ENCODE data around the gene SF3B4. TPM values are rescaled to one million over a fixed set of nuclear protein-coding genes. Genes with fewer than 3 reads are reported as not detected.
"Not testable (repeated sequence)": the region's sequence is repeated elsewhere in the genome, so short reads cannot be mapped to it uniquely, and the experiment has no call there.

The SF3B4 gene
- total and polyA plus RNA-seq, 4 donors, result 6.3 to 16.6 (median 12.5) TPM

DNA sequence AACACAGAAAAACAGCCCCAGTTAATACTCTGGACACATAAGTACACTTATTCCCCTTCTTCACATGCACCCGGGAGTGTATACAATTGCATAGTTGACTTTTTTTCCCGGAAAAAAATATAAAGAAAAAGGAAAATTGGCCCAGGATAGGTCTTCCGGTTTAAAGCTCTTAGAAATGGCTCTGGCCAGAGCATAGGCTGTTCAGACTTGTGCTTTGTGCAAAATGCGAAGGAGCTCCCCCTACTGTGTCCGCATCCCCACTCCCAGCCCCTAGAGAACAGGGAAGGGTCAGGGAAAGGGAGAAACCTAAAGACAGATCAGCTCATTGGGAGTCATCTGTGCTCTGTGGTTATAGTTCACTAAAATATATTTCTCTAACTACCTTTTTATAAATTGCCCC, 14.6 kb upstream of the SF3B4 start:
- Histone ChIP-seq H3K27ac (ENCODE audit: low read depth in 1 of 2, low read length in 2 of 2) (no peak overlapping the region), H3K9ac (ENCODE audit: low read depth in 1 of 2, low read length in 2 of 2) (no peak overlapping the region)
- DNase-seq (ENCODE audit: low spot score), result no peak

DNA sequence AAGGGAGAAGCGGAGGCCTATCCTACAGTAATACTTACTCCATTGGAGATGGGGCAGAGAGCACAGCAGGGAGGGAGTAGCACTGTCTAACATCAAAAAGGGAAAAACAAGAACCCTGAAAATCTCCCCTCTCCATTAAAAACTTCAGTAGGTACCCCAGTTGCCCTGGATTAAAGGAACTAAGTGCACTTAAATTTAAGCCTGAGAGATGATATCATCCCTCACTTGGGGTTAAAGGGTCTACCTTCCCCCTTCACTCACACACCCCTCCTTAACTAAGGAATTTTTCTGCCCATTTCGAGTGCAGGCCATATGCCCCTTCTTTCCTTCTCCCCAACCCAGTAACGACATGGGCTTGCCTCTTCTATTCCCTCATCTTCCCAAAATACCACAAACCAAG, 12.8 kb upstream of the SF3B4 start:
- peaks cover 9 to 28% (median 12%) of the 10 kb centered on the region in 4 donors for H3K4me1 ChIP-seq (ENCODE audit: control insufficient read depth in 4 of 4, insufficient read depth in 4 of 4, low read length in 3 of 4)
- 94% methylated on average over 3 of the region's 3 CpGs for WGBS
- TF ChIP-seq FOXA1 (IDR thresholded peaks at IDR 0.05), result no peak
- TF ChIP-seq, protein P1, sequence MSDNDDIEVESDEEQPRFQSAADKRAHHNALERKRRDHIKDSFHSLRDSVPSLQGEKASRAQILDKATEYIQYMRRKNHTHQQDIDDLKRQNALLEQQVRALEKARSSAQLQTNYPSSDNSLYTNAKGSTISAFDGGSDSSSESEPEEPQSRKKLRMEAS (IDR thresholded peaks at IDR 0.05), result no peak
- TF ChIP-seq, protein P2, sequence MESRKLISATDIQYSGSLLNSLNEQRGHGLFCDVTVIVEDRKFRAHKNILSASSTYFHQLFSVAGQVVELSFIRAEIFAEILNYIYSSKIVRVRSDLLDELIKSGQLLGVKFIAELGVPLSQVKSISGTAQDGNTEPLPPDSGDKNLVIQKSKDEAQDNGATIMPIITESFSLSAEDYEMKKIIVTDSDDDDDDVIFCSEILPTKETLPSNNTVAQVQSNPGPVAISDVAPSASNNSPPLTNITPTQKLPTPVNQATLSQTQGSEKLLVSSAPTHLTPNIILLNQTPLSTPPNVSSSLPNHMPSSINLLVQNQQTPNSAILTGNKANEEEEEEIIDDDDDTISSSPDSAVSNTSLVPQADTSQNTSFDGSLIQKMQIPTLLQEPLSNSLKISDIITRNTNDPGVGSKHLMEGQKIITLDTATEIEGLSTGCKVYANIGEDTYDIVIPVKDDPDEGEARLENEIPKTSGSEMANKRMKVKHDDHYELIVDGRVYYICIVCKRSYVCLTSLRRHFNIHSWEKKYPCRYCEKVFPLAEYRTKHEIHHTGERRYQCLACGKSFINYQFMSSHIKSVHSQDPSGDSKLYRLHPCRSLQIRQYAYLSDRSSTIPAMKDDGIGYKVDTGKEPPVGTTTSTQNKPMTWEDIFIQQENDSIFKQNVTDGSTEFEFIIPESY (IDR thresholded peaks at IDR 0.05), result no peak
- TF ChIP-seq JUND (IDR thresholded peaks at IDR 0.05), result no peak
- no peak for TF ChIP-seq GABPA (IDR thresholded peaks at IDR 0.05 in 1 of 2, conservative IDR thresholded peaks at IDR 0.05 in 1 of 2)
- no peak for TF ChIP-seq HNF4G (IDR thresholded peaks at IDR 0.05)
- no peak for TF ChIP-seq RXRA (IDR thresholded peaks at IDR 0.05)
- no peak for TF ChIP-seq RAD21 (IDR thresholded peaks at IDR 0.05)
- TF ChIP-seq, protein P3, sequence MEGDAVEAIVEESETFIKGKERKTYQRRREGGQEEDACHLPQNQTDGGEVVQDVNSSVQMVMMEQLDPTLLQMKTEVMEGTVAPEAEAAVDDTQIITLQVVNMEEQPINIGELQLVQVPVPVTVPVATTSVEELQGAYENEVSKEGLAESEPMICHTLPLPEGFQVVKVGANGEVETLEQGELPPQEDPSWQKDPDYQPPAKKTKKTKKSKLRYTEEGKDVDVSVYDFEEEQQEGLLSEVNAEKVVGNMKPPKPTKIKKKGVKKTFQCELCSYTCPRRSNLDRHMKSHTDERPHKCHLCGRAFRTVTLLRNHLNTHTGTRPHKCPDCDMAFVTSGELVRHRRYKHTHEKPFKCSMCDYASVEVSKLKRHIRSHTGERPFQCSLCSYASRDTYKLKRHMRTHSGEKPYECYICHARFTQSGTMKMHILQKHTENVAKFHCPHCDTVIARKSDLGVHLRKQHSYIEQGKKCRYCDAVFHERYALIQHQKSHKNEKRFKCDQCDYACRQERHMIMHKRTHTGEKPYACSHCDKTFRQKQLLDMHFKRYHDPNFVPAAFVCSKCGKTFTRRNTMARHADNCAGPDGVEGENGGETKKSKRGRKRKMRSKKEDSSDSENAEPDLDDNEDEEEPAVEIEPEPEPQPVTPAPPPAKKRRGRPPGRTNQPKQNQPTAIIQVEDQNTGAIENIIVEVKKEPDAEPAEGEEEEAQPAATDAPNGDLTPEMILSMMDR (IDR thresholded peaks at IDR 0.05; ENCODE audit: low read depth, low read length, missing input control), result no peak
- TF ChIP-seq ATF3 (IDR thresholded peaks at IDR 0.05), result no peak
- TF ChIP-seq SP1 (IDR thresholded peaks at IDR 0.05), result no peak
- no peak for TF ChIP-seq YY1 (IDR thresholded peaks at IDR 0.05)
- TF ChIP-seq NR2F2 (IDR thresholded peaks at IDR 0.05), result no peak

More for the DNA sequence above, 14.6 kb upstream of the SF3B4 start:
- no peaks in the 10 kb centered on the region for H3K9me3 ChIP-seq (ENCODE audit: control insufficient read depth in 4 of 4, low read length in 3 of 4)
- no peaks in the 10 kb centered on the region for H3K27me3 ChIP-seq (ENCODE audit: control insufficient read depth in 4 of 4, insufficient read depth in 4 of 4, low read length in 3 of 4)
- no peak overlapping the region for H3K4me3 ChIP-seq (ENCODE audit: low read depth in 1 of 3, low read length in 3 of 3)
- peaks cover 0 to 16% (median 4%) of the 10 kb centered on the region in 4 donors for H3K4me1 ChIP-seq (ENCODE audit: control insufficient read depth in 4 of 4, insufficient read depth in 4 of 4, low read length in 3 of 4)
- H3K36me3 ChIP-seq (ENCODE audit: control insufficient read depth in 4 of 4, insufficient read depth in 3 of 4, low read depth in 1 of 4, low read length in 3 of 4), result peaks cover 8 to 25% (median 11%) of the 10 kb centered on the region in 4 donors
- TF ChIP-seq, protein P3 (IDR thresholded peaks at IDR 0.05; ENCODE audit: low read depth, low read length, missing input control), result no peak
- TF ChIP-seq FOXA1 (IDR thresholded peaks at IDR 0.05), result no peak
- no peak for TF ChIP-seq SP1 (IDR thresholded peaks at IDR 0.05)
- TF ChIP-seq RAD21 (IDR thresholded peaks at IDR 0.05), result peak; percentile 26 to 35
- no peak for TF ChIP-seq TAF1 (conservative IDR thresholded peaks at IDR 0.05)
- TF ChIP-seq HNF4G (IDR thresholded peaks at IDR 0.05), result no peak
- 58% methylated on average over 5 of the region's 5 CpGs for WGBS

GRCh38 chr1:149938668-149939003, 11.0 kb upstream of the SF3B4 start:
- 60% methylated on average over 13 of the region's 13 CpGs for WGBS
- H3K9ac ChIP-seq (ENCODE audit: low read depth in 1 of 2, low read length in 2 of 2); H3K27me3 ChIP-seq (ENCODE audit: control insufficient read depth in 4 of 4, insufficient read depth in 4 of 4, low read length in 3 of 4); H3K36me3 ChIP-seq (ENCODE audit: control insufficient read depth in 4 of 4, insufficient read depth in 3 of 4, low read depth in 1 of 4, low read length in 3 of 4); DNase-seq (ENCODE audit: low spot score); H3K9me3 ChIP-seq (ENCODE audit: control insufficient read depth in 4 of 4, low read length in 3 of 4): not testable (repeated sequence)
- H3K27ac ChIP-seq (ENCODE audit: low read depth in 1 of 2, low read length in 2 of 2), result peak overlapping the region; percentile 84 to 87
- H3K4me3 ChIP-seq (ENCODE audit: low read depth in 1 of 3, low read length in 3 of 3), result peak overlapping the region in 2 of 3 donors; percentile 16 to 45
- peaks cover 9 to 28% (median 12%) of the 10 kb centered on the region in 4 donors for H3K4me1 ChIP-seq (ENCODE audit: control insufficient read depth in 4 of 4, insufficient read depth in 4 of 4, low read length in 3 of 4)

More for the DNA sequence above, 12.8 kb upstream of the SF3B4 start:
- Histone ChIP-seq H3K9me3 (ENCODE audit: control insufficient read depth in 4 of 4, low read length in 3 of 4) (no peaks in the 10 kb centered on the region), H3K9ac (ENCODE audit: low read depth in 1 of 2, low read length in 2 of 2) (no peak overlapping the region), H3K27ac (ENCODE audit: low read depth in 1 of 2, low read length in 2 of 2) (peak overlapping the region in 1 of 2 donors; percentile 84), H3K36me3 (ENCODE audit: control insufficient read depth in 4 of 4, insufficient read depth in 3 of 4, low read depth in 1 of 4, low read length in 3 of 4) (peaks cover 6 to 19% (median 8%) of the 10 kb centered on the region in 4 donors), H3K4me3 (ENCODE audit: low read depth in 1 of 3, low read length in 3 of 3) (no peak overlapping the region), H3K27me3 (ENCODE audit: control insufficient read depth in 4 of 4, insufficient read depth in 4 of 4, low read length in 3 of 4) (no peaks in the 10 kb centered on the region)
- DNase-seq (ENCODE audit: low spot score), result no peak

Measured in liver (tissue), 9 donors.